Lung (tissue), 12 donors: ENCODE data around the gene PMM2. TPM values are rescaled to one million over a fixed set of nuclear protein-coding genes. Genes with fewer than 3 reads are reported as not detected.

Experiments used
- ATAC-seq: fragments of 200-7000 bp; cut with Tn5 transposase; one replicate; pipeline ENCODE4 v1.9.1; 2020; ENCODE audit warnings: moderate number of reproducible peaks; ENCODE audit not compliant: insufficient read depth, low FRiP score
- DNase-seq, 3 donors: peaks; one replicate each; pipeline ENCODE4 v3.0.0-alpha.2; 2013 to 2017
- H3K27ac ChIP-seq, 2 donors: one replicate each; pipeline ENCODE4 v1.5.1; 2013; ENCODE audit warnings: mild to moderate bottlenecking in 2 of 2, moderate library complexity in 2 of 2, control low read depth in 1 of 2, inconsistent platforms in 1 of 2, low read depth in 1 of 2, low read length in 1 of 2
- H3K27me3 ChIP-seq, 3 donors: one replicate each; pipeline ENCODE4 v1.5.1; 2013; ENCODE audit warnings: low read length in 2 of 3; ENCODE audit not compliant: control insufficient read depth in 3 of 3, insufficient read depth in 3 of 3
- H3K36me3 ChIP-seq, 4 donors: one replicate each; pipeline ENCODE4 v1.5.1; 2013; ENCODE audit warnings: low read length in 4 of 4, mild to moderate bottlenecking in 1 of 4, moderate library complexity in 1 of 4; ENCODE audit not compliant: control insufficient read depth in 4 of 4, insufficient read depth in 4 of 4
- H3K4me1 ChIP-seq, 5 donors: one replicate each; pipeline ENCODE4 v1.5.1; 2013; ENCODE audit warnings: low read length in 5 of 5, mild to moderate bottlenecking in 2 of 5, moderate library complexity in 1 of 5; ENCODE audit not compliant: control insufficient read depth in 5 of 5, insufficient read depth in 5 of 5
- H3K4me3 ChIP-seq: one replicate; pipeline ENCODE4 v1.5.1; 2013; ENCODE audit warnings: mild to moderate bottlenecking, control low read depth, moderate library complexity
- H3K9ac ChIP-seq, 2 donors: one replicate each; pipeline ENCODE4 v1.5.1; 2013; ENCODE audit warnings: low read length in 2 of 2, control low read depth in 1 of 2; ENCODE audit not compliant: insufficient read depth in 1 of 2
- H3K9me3 ChIP-seq, 4 donors: one replicate each; pipeline ENCODE4 v1.5.1; 2013; ENCODE audit warnings: low read length in 3 of 4, mild to moderate bottlenecking in 1 of 4, moderate library complexity in 1 of 4; ENCODE audit not compliant: control insufficient read depth in 4 of 4, insufficient read depth in 3 of 4
- CTCF ChIP-seq: IDR thresholded peaks from 2 replicates; pipeline ENCODE4 v1.5.1; 2012; ENCODE audit warnings: mild to moderate bottlenecking; ENCODE audit errors: control extremely low read depth, extremely low read depth
- WGBS, 2 donors: extraction: QIAGEN DNeasy Blood & Tissue Kit; methylation state at CpG; one replicate each; pipeline ENCODE4 v1.1.7; 2013; 5-methylcytosine and 5-hydroxymethylcytosine counted together
- polyA plus RNA-seq, 2 donors: library from polyadenylated mRNA; stranded (reverse); fragments of 200-250 nt; gene quantifications; one replicate each; pipeline ENCODE4 v1.2.1, GENCODE V29; 2013
- total RNA-seq, 2 donors: library from RNA; depleted of rRNA in 1 of 2; stranded (reverse); fragments of >200 nt in 1 of 2; gene quantifications; one replicate each; pipeline ENCODE4 v1.2.1, GENCODE V29; 2014 to 2021
- donor health status: control.
- donor health status: control.
- donor health status: Bipolar disorder and iron deficiency.
- donor health status: healthy.
- donor health status: DM: yes; HTN: yes; CAD: no.

PMM2 gene
- total and polyA plus RNA-seq, 4 donors: 27.1 to 40.0 (median 32.0) TPM

DNA sequence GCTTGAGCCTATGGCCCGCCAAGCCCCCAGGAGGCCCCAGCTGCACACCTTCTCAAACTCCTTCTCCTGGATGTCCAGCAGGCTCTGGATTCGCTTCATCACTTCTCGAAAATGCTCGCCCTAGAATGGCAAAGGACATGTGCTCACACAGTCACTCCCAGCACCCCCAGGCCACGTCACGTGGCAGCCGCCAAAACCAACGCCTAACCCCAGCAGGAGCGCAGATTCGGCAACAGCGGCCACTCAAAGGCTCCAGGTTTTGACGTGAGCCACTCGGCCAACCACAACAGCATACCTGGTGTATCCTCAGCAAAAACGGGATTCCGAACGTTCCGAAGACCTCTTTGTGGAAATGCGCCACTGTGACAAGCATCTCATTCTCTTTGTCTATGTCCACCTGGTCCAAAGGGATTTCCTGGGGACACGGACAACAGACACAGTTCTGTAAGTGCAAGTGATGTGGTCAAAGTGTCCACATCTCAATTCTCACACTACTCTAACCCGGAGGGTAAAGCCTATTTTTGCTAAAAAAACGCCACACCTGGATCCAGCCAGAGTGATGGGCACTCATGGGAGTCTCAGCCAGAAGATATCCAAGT, 97.2 kb downstream of the PMM2 start:
- no peaks in the 10 kb centered on the region for H3K4me1 ChIP-seq

GRCh38 chr16:8898660-8899318, 101.2 kb downstream of the PMM2 start:
- Histone ChIP-seq H3K9ac (no peak overlapping the region), H3K4me1 (no peaks in the 10 kb centered on the region), H3K9me3 (no peaks in the 10 kb centered on the region), H3K4me3 (no peak overlapping the region), H3K36me3 (peaks cover 58 to 79% (median 71%) of the 10 kb centered on the region in 4 donors), H3K27me3 (no peaks in the 10 kb centered on the region), H3K27ac (no peak overlapping the region)
- no peak for DNase-seq
- no peak for TF ChIP-seq CTCF
- 96 to 99% methylated on average over 3 of the region's 3 CpGs for WGBS, 2 donors
- no peak for ATAC-seq

More for the DNA sequence above, 97.2 kb downstream of the PMM2 start:
- H3K9me3 ChIP-seq: no peaks in the 10 kb centered on the region
- H3K27me3 ChIP-seq: no peaks in the 10 kb centered on the region
- peaks cover 45 to 68% (median 60%) of the 10 kb centered on the region in 4 donors for H3K36me3 ChIP-seq
- WGBS, 2 donors: 96 to 97% methylated on average over 21 of the region's 21 CpGs
- H3K9ac ChIP-seq: no peak overlapping the region
- no peak for TF ChIP-seq CTCF
- no peak for DNase-seq
- no peak for ATAC-seq
- no peak overlapping the region for H3K27ac ChIP-seq
- no peak overlapping the region for H3K4me3 ChIP-seq

Other genes starting within 250 kb of the PMM2 start
- not detected for gene TMEM114, start 207.3 kb upstream of the PMM2 start, total RNA-seq
- gene TMEM114, start 207.3 kb upstream of the PMM2 start, polyA plus RNA-seq: not detected
- gene METTL22, start 176.1 kb upstream of the PMM2 start, total RNA-seq: 10 to 100 TPM; 36.5 to 39.4 TPM
- gene METTL22, start 176.1 kb upstream of the PMM2 start, polyA plus RNA-seq: 10 to 100 TPM; 17.9 to 28.4 TPM
- 10 to 100 TPM in 1 of 2 donors, 1 to 10 TPM in 1; 9.6 to 14.0 TPM for gene ABAT, start 123.2 kb upstream of the PMM2 start, total RNA-seq
- gene ABAT, start 123.2 kb upstream of the PMM2 start, polyA plus RNA-seq: 1 to 10 TPM; 4.4 to 4.5 TPM
- gene TMEM186, start 200 bp upstream of the PMM2 start, total RNA-seq: 10 to 100 TPM in 1 of 2 donors, 1 to 10 TPM in 1; 6.9 to 10.7 TPM
- gene TMEM186, start 200 bp upstream of the PMM2 start, polyA plus RNA-seq: 1 to 10 TPM; 6.5 to 9.5 TPM
- gene CARHSP1, start 71.2 kb downstream of the PMM2 start, total RNA-seq: 10 to 100 TPM; 68.4 to 90.4 TPM
- 100 to 1,000 TPM; 115 to 148 TPM for gene CARHSP1, start 71.2 kb downstream of the PMM2 start, polyA plus RNA-seq
- gene LITAFD, start 84.5 kb downstream of the PMM2 start, total RNA-seq: not detected
- not detected for gene LITAFD, start 84.5 kb downstream of the PMM2 start, polyA plus RNA-seq
- gene USP7, start 166.1 kb downstream of the PMM2 start, total RNA-seq: 100 to 1,000 TPM in 1 of 2 donors, 10 to 100 TPM in 1; 79.8 to 174 TPM
- gene USP7, start 166.1 kb downstream of the PMM2 start, polyA plus RNA-seq: 10 to 100 TPM; 19.7 to 32.2 TPM